Measurements from ENCODE around the gene GTF2H1.

GTF2H1 gene

DNA sequence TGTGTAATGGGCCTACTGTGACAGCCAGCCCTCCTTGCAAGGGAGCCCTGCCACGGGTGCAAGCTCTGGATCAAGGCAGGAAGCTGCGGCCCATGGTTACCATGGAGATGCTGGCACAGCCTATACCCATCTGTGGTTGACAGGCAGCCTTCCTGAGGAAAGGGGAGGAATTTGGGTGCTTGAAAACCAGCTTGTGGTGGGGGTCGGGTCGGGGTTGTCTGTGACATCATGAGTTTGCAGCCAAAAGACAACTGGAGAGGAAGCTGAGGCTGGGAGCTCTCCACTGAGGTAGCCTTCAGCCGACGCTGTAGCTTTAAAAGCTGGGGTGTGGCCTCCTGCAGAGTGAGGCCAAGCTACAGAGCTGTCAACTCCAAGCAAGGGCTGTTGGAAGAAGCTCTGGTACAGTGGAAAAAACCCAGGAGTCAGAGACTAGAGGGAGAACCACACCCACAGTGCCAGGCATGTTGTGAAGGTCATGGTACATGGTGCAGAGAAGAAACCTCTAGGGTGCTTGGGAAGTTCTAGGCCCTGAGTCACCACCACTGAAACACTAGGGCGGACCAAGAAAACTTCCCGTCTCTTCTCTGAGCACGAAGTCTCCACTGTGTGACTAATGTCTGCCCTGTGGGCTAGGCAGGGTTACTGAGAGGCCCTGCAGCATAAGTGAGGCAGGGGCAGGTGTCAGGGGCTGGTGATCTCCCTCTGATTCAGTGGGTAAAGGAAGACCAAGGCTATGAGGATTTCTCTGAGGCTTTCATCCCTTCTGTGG, 61.2 kb downstream of the GTF2H1 start:
- Histone ChIP-seq H3K9me3 (ENCODE audit: severe bottlenecking) (no peaks in the 10 kb centered on the region), H3K27ac (peak overlapping the region; percentile 55), H3K4me3 (ENCODE audit: low read depth, low read length) (no peak overlapping the region), H3K27me3 (ENCODE audit: insufficient read depth, low read depth, severe bottlenecking) (no peaks in the 10 kb centered on the region), H3K36me3 (no peaks in the 10 kb centered on the region)
- no peak for DNase-seq
- TF ChIP-seq, protein P1, sequence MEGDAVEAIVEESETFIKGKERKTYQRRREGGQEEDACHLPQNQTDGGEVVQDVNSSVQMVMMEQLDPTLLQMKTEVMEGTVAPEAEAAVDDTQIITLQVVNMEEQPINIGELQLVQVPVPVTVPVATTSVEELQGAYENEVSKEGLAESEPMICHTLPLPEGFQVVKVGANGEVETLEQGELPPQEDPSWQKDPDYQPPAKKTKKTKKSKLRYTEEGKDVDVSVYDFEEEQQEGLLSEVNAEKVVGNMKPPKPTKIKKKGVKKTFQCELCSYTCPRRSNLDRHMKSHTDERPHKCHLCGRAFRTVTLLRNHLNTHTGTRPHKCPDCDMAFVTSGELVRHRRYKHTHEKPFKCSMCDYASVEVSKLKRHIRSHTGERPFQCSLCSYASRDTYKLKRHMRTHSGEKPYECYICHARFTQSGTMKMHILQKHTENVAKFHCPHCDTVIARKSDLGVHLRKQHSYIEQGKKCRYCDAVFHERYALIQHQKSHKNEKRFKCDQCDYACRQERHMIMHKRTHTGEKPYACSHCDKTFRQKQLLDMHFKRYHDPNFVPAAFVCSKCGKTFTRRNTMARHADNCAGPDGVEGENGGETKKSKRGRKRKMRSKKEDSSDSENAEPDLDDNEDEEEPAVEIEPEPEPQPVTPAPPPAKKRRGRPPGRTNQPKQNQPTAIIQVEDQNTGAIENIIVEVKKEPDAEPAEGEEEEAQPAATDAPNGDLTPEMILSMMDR (IDR thresholded peaks at IDR 0.05; ENCODE audit: low read depth, low read length), result no peak

DNA sequence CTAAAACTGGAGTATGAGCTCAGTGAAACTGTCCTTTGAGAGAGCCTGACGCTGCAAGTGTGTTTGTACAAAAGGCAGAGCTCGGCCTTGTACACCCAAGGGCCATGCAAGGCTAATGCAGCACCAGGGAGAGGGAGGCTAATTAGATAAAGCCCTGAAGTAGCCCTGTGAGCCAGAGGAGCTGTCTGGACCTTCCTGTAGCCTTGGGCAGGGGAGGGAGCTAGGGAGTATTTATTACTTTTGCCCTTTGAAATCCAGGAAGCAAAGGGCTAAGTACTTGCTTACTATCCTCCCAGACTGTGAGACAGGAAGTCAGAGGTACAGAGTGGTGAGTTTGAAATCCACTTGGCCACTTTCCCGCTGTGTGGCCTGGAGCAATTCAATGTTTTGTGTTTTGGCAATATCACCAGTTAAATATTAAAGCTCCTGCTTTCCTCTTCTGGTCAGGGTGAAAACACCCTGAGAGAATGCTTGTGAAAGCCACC, 61.8 kb downstream of the GTF2H1 start:
- Histone ChIP-seq H3K36me3 (no peaks in the 10 kb centered on the region), H3K9me3 (ENCODE audit: severe bottlenecking) (no peaks in the 10 kb centered on the region), H3K27me3 (ENCODE audit: insufficient read depth, low read depth, severe bottlenecking) (no peaks in the 10 kb centered on the region), H3K4me3 (ENCODE audit: low read depth, low read length) (no peak overlapping the region), H3K27ac (peak overlapping the region; percentile 55)
- TF ChIP-seq, protein P1 (IDR thresholded peaks at IDR 0.05; ENCODE audit: low read depth, low read length), result no peak
- DNase-seq, result peak; percentile 59

DNA sequence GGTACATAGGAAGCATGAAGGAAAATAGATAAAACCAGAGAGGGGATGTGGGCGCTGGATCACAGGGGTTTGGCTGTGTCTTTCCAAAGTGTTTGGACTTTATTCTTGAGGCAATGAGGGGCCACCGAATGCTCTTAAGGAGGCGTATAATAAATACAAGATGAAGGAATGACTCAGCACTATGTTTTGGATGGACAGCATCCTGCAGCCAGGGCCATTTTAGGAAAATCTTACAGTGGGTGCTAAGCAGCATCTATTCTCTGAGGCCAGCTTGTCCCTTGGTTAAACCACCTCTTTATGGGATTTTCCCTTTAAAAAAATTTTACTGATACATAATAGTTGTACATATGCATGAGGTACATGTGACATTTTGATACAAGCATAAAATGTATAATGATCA, 67.7 kb downstream of the GTF2H1 start:
- H3K27me3 ChIP-seq (ENCODE audit: insufficient read depth, low read depth, severe bottlenecking), result no peaks in the 10 kb centered on the region
- no peak for DNase-seq
- TF ChIP-seq, protein P1 (IDR thresholded peaks at IDR 0.05; ENCODE audit: low read depth, low read length), result no peak
- no peak overlapping the region for H3K4me3 ChIP-seq (ENCODE audit: low read depth, low read length)
- H3K27ac ChIP-seq, result no peak overlapping the region
- H3K36me3 ChIP-seq, result peaks cover 5% of the 10 kb centered on the region
- H3K9me3 ChIP-seq (ENCODE audit: severe bottlenecking), result no peaks in the 10 kb centered on the region

DNA sequence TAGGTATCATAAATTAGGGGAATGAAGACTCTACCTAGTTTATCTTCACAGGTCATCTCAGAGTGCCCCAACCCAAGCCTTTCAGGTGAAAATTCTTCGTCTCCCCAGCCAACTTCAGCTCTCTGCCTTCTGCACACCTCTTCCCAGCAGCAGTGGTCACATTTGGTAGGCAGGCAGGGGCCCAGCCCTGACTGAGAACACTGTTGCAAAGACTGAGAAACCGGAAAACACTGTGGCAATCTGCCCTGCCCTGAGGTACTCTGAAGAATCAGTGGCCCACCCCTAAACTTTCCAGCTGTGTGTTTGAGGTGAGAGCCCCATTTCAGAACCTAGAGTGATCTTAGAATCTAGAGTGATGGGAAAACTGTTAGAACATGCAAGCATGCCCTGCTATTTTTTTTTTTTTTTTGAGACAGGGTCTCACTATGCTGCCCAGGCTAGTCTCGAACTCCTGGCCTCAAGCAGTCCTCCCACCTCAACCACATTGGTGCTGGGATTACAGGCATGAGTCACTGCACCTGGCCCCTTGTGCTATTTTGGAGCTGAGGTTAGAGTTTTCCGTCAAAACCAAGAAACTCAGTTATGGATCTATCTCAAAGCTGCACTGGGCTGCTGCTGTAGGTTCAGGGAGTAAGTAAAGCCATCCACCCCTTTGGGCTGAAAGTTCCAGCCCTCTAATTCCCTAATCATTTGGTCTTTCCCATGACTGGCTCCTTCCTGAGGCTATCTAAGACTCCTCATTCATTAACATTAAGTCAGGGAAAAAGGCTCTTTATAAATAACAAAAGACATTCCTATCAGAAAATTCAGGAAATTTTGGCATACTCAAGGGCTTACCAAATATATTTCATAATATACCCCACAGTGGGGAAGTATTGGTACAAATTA, 70.3 kb downstream of the GTF2H1 start:
- TF ChIP-seq, protein P1 (IDR thresholded peaks at IDR 0.05; ENCODE audit: low read depth, low read length), result no peak
- Histone ChIP-seq H3K36me3 (peaks cover 19% of the 10 kb centered on the region), H3K27me3 (ENCODE audit: insufficient read depth, low read depth, severe bottlenecking) (no peaks in the 10 kb centered on the region), H3K27ac (no peak overlapping the region), H3K9me3 (ENCODE audit: severe bottlenecking) (no peaks in the 10 kb centered on the region), H3K4me3 (ENCODE audit: low read depth, low read length) (no peak overlapping the region)
- DNase-seq, result no peak

DNA sequence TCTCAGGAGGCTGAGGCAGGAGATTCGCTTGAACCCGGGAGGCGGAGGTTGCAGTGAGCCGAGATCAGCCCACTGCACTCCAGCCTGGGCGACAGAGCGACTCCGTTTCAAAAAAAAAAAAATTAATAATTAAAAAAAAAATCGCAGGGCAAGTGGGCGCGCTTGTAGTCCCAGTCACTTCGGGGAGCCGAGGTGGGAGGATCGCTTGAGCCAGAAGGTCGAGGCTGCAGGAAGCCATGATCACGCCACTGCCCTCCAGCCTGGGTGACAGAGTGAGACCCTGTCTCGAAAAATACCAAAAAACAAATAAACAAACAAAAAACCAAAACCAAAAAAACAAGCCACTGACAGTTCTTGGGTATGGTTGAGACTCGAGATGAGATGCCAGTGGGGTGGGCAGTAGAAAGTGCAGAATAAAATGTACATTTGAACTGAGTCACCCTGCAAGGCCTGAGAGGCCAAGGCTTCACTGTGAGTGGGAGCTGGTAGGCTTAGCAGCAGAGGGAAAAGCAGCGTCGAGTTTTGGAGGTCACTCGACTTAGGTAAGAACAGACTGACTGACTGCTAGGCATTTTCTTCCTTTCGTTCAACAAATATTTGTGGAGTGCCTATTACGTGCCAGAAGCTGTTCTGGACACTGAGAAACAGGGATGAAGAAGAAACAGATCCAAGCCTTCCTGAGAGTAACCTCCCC, 71.4 kb downstream of the GTF2H1 start:
- DNase-seq, result no peak
- H3K4me3 ChIP-seq (ENCODE audit: low read depth, low read length), result peak overlapping the region; percentile 97

More for the DNA sequence above, 71.4 kb downstream of the GTF2H1 start:
- TF ChIP-seq, protein P1 (IDR thresholded peaks at IDR 0.05; ENCODE audit: low read depth, low read length), result no peak
- H3K27ac ChIP-seq, result peak overlapping the region; percentile 96
- H3K9me3 ChIP-seq (ENCODE audit: severe bottlenecking), result no peaks in the 10 kb centered on the region
- H3K27me3 ChIP-seq (ENCODE audit: insufficient read depth, low read depth, severe bottlenecking), result no peaks in the 10 kb centered on the region
- H3K36me3 ChIP-seq, result peaks cover 26% of the 10 kb centered on the region

All from WERI-Rb-1 (cell line).